Body of pancreas (tissue), 4 donors: Measurements from ENCODE around the gene PHLDA1.

ENCODE experiments used
- CTCF ChIP-seq, 7 experiments: fragments of 450-650 bp in 4 of 7; fragments of 200-600 bp in 3 of 7; sonication (generic) in 3 of 7; IDR thresholded peaks; one replicate each; pipeline ENCODE4 v1.5.1; 2016 to 2019; ENCODE audit warnings: antibody characterized with exemption in 7 of 7
- POLR2A ChIP-seq, 3 donors: fragments of 450-650 bp; IDR thresholded peaks; one replicate each; pipeline ENCODE4 v1.6.1; 2016; ENCODE audit warnings: antibody characterized with exemption in 3 of 3, mild to moderate bottlenecking in 2 of 3

- TF ChIP-seq POLR2A (IDR thresholded peaks at IDR 0.05) (no peak), CTCF (IDR thresholded peaks at IDR 0.05) (no peak)
Observed at GRCh38 chr12:75991753-75992152, 39.8 kb downstream of the PHLDA1 start.
